MM.1S (cell line): Measurements from ENCODE around the gene KDF1.

Source experiments
- CTCF ChIP-seq: fragments of 300-600 bp; sonication (generic); IDR thresholded peaks from 2 replicates; pipeline ENCODE4 v1.5.1; 2016; ENCODE audit warnings: antibody characterized with exemption, low read length, mixed read lengths
- EZH2 ChIP-seq: fragments of 300-600 bp; sonication (generic); optimal IDR thresholded peaks from 2 replicates; pipeline ENCODE3; 2017; ENCODE audit warnings: low read depth, mild to moderate bottlenecking, antibody characterized with exemption, low read length, mixed read lengths

GRCh38 chr1:26921540-26922430 lies 38.5 kb downstream of the KDF1 start, which contains the start of gene NUDC:
- TF ChIP-seq CTCF (no peak), EZH2 (no peak)
